ENCODE results near the gene CD79B.

DNA sequence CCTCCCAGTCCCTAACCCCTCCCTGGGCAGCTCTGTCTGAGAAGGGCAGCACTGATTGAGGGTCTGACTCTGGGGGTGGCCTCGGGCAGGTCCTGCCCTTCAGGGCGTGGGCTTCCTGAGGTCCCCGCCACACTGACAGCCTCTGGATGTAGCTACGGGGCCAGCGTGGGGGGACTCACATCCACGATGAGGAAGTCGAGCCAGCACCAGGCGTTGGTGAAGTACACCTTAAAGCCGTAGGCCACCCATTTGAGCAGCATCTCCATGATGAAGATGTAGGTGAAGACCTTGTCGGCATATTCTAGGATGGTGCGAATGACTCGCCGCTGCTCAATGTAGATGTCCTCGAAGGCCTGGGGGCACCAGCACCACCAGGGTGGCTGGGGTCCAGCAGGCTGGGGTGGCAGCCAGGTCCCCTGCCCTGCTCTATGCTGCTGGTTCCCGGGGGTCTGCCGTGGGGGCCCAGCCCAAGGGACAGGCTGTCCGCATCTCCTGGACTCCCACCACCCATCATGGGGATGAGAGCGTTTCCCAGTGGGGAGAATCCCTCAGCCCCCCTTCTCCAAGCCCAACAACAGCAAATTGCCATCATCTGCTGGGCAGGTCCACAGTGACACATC, 15.7 kb upstream of the CD79B start:
- TF ChIP-seq EZH2 (IDR thresholded peaks at IDR 0.05; ENCODE audit: low read length): no peak
- TF ChIP-seq, protein P1, sequence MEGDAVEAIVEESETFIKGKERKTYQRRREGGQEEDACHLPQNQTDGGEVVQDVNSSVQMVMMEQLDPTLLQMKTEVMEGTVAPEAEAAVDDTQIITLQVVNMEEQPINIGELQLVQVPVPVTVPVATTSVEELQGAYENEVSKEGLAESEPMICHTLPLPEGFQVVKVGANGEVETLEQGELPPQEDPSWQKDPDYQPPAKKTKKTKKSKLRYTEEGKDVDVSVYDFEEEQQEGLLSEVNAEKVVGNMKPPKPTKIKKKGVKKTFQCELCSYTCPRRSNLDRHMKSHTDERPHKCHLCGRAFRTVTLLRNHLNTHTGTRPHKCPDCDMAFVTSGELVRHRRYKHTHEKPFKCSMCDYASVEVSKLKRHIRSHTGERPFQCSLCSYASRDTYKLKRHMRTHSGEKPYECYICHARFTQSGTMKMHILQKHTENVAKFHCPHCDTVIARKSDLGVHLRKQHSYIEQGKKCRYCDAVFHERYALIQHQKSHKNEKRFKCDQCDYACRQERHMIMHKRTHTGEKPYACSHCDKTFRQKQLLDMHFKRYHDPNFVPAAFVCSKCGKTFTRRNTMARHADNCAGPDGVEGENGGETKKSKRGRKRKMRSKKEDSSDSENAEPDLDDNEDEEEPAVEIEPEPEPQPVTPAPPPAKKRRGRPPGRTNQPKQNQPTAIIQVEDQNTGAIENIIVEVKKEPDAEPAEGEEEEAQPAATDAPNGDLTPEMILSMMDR (optimal IDR thresholded peaks at IDR 0.05 in 1 of 3, IDR thresholded peaks at IDR 0.05 in 1 of 3, conservative IDR thresholded peaks at IDR 0.05 in 1 of 3; ENCODE audit: extremely low read depth in 1 of 3, insufficient read depth in 2 of 3, low read length in 3 of 3): no peak

All from keratinocyte (primary cell).